Muscle of arm (tissue), 12 donors: Measurements from ENCODE around the gene NBAS. TPM values are rescaled to one million over a fixed set of nuclear protein-coding genes. Genes with fewer than 3 reads are reported as not detected.
"Not testable (repeated sequence)": the region's sequence is repeated elsewhere in the genome, so short reads cannot be mapped to it uniquely, and the experiment has no call there.

ENCODE experiments used
- DNase-seq: peaks from one replicate; pipeline ENCODE4 v3.0.0-alpha.2; 2013
- polyA plus RNA-seq, 12 donors: library from polyadenylated mRNA; unstranded; fragments of 120-200 nt; gene quantifications; one replicate each; pipeline ENCODE4 v1.2.1, GENCODE V29; 2013; ENCODE audit not compliant: insufficient read length in 12 of 12

NBAS gene
- polyA plus RNA-seq, 12 donors, result 22.7 to 41.9 (median 36.5) TPM; not detected in 1

DNA sequence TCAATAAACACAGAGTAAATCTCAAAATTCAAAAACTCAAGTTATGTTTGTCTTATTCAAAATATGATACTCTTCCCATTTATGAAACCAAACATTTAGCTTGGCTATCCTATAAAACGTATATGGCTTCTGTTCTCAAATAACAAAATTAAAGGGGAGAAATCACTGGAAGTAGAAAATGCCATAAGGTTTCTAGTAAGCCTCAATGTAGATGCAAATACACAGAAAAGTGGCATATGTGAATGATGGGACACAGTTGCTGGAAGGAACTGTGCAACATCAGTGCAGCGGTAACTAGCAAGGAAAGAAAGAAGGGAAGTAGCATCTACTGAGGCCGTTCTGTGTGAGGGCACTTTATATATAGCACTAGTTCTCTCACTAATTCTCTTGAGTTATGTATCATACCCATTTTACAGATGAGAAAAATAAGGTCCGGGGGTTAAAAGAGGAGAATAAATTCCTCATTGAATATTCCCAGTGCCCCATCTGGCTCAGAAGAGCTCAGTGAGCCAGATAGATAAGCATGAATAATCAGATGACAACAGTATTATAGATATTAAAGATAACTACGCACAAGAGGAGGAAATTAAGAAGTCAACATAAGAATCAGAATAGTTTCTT, 27.2 kb downstream of the NBAS start:
- no peak for DNase-seq

DNA sequence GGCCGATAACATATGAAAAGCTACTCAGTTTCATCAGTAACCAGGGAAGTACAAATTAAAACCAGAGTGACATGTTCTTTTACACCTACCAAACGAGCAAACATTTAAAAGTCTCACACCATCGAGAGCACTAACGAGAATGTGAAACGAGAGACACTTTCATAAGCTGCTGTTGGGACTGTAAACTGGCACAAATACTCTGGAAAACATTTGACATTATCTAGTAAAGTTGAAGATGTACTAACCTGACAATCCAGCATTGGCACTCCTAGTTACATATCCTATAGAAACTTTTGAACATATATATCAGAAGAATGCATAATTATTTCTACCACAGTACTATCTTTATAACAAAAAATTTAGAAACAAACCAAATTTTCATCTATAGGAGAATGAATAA, 28.1 kb downstream of the NBAS start:
- no peak for DNase-seq

DNA sequence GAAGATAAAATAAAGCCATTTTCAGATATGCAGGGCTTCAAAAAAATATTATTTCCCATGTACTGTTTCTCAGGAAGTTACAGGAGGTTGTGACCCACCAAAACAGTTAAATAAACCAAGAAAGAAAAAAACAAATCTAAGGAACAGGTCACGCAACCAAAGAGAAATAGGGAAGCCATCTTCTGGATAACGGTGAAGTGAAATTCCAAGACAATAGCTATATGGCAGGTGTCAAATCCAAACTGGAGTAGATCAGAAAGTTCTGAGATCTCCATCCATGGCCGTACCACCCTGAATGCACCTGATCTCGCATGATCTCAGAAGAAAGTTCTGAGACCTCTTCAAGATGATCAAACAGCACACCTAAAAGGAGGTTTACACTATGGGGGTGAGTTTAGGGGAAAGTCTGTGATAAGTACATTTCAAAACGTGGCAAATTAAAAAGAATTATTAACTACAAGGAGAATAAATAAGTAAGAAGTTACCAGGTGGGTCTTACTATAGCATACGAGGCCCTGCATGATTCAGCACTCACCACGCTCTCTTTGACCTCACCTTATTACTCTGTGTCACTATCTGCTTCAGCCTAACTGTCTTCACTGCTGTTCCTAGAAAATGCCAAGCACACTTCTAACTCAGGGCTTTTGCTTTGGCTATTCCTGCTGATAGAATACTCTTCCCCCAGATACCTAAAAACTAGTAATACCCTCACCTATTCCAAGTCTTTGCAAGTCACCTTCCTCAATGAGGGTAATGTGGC, 29.9 kb downstream of the NBAS start:
- DNase-seq, result no peak

- no peak for DNase-seq
These were observed 33.9 kb downstream of the NBAS start for GRCh38 chr2:15527074-15527739.

- DNase-seq, result no peak
These were observed 39.4 kb downstream of the NBAS start for GRCh38 chr2:15521641-15522181.

DNA sequence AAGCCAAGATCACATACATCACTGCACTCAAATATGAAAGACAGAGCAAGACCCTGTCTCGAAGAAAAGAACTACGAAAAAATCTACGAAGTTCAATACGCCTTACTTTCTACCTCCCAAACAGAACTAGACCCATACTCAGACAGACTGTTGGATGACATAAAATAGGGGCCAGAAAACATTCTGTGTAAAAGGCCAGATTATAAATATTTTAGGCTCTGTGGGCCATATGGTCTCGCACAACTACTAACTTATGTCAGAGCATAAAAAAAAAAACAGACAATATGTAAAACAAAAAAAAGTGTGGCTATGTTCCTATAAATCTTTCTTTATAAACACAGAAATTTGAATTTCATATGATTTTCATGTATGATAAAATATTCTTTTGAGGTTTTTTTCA, 40.8 kb downstream of the NBAS start:
- DNase-seq, result no peak

DNA sequence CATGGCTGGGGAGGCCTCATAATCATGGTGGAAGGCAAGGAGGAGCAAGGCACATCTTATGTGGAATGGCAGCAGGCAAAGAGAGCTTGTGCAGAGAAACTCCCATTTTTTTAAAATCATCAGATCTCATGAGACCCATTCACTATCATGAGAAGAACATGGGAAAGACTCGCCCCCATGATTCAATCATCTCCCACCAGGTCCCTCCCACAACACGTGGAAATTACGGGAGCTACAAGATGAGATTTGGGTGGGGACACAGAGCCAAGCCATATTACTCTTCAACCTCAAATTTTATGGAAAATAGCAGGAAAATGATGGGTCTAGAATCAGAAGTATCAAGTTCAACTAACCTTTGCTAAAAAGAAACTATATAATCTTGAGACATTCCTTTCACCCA, 42.4 kb downstream of the NBAS start:
- not testable (repeated sequence) for DNase-seq

DNA sequence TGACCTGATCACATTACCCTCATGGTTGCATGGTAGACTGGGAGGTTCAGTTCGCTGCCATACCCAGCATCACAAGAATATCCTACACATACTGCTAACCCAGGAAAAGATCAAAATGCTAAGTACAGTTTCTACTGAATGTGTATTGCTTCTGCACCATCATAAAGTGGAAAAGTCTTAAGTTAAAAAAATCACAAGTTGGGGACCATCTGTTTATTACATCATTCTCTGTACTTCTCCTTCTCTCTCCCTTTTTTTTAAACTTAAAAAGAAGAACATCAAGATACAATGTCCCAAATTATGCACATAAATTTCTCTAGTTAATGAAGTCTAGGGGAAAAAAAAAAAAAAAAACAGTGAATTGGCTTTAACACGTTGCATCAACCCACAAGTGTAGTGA, 43.3 kb downstream of the NBAS start:
- no peak for DNase-seq

DNA sequence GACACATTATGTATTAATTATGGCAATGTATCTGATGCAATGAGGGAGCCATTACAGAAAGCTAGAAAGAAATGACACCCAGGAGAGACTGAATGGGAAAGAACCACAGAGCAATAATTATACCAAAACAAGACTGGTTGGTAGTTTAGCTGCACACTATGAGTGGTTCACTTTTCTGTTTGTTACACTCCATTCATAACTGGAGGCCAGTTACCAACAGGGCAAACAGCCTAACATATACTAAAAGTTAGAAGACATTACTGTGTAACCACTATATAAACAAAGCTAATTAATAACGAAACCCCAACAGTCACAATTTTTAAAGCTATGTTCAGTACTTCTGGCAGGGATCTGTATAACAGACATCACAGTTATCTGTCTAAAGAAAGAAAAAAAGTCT, 49.4 kb downstream of the NBAS start:
- DNase-seq, result no peak

GRCh38 chr2:15510552-15510951, 50.6 kb downstream of the NBAS start:
- no peak for DNase-seq

DNA sequence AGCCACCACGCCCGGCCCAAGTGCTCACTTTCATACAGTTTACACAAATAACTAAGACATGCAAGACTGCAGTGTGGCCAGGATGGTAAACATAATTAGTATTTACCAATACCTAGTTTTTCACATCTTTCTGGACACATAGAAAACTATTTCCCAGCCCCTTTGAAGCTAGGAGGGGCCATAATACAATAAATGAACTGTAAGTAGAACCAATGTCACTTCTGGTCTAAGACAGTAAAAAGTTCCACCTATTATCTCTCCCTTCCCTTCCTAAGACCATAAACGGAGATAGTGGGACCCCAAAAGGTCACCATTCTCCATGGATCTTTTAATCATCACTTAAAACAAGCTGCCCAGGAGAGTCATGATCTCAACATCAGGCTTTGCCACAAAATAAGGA, 51.0 kb downstream of the NBAS start:
- DNase-seq, result no peak

- DNase-seq, result no peak
These were observed 53.4 kb downstream of the NBAS start for GRCh38 chr2:15507697-15508096.

DNA sequence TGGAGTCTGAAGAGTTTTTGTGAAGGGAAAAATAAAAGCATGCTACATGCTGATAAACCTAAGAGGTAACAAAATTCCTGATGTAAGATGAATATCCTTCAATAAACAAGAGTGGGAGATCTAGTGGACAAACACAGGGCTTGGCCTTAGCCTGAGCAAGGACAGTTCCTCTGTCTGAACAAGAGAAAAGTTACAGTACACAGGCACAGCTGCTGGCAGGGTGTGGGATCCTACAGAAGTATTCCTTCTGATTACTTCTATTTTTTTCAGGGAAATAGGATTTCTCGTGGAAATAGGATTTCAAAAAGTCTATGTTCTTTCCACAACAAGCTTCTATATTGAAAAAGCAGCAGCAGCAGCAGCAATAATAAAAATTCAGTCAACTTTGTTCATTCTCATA, 54.1 kb downstream of the NBAS start:
- DNase-seq, result no peak

DNA sequence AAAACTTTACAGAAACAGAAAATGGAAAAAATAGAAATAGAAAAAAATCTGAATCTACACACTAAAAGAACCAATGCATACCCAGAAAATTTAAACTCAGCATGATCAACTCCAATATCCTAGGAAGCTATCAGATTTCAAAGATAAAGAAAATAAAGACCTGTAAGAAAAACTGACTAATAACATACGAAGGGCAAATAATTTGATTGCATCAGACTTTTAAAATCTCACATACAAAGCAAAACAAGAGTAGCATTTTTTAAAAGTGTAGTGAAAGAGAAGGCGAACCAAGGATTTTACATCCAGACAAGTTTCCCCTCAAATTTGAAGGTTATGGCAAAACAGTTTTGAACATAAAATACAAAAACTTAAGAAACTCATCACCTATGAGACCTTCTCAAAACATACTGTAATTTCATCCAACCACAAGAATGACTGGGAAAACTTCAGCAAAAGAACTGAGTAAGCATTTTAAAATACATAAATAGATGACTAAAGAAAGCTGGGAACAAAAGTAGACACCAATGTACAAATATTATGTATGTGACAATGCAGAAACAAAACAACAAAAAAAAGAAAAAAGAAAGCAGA, 54.8 kb downstream of the NBAS start:
- DNase-seq, result no peak

- DNase-seq, result no peak
These were observed 56.1 kb downstream of the NBAS start for GRCh38 chr2:15504882-15505663.

GRCh38 chr2:15499251-15499650, 61.9 kb downstream of the NBAS start:
- DNase-seq, result not testable (repeated sequence)

- DNase-seq, result no peak
These were observed 62.6 kb downstream of the NBAS start for GRCh38 chr2:15498554-15498953.

- no peak for DNase-seq
These were observed 66.3 kb downstream of the NBAS start for GRCh38 chr2:15494877-15495276.

- DNase-seq, result no peak
These were observed 68.3 kb downstream of the NBAS start for GRCh38 chr2:15492773-15493325.

DNA sequence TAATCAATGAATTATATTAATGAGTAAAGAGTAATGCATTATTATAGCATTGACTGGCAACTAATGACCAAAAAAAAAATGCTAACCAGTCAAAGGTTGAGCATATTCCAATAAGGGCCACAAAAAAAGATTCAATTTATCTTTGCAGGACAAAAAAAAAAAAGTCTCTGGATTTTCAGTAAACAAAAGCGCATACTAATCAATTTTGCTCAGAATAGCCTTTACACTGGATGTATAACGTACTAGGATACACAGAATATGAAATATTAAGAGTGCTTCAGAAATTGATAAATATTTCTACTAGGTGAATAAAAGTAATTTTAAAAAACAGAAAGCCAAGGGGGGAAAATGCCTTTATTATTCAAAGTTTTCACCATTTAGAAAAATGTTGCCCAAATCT, 74.4 kb downstream of the NBAS start:
- DNase-seq, result no peak

DNA sequence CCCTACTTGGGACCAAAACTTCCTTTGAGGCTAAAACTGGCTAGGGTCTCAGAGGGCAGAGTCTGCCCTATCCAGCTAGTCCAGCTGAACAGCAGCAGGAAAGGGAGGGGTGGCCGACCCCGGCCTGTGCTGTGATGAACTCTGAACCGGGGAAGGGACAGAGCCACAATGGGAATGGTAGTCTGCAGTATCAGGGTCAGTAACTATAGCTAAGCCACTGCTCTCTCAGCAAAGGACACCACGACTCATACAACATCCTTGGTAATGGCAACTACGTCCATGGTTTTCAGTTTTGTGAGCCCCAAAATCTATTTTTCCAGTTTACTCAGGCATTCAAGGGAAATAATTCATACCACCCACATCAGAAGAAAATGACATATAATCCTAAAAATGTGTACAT, 75.2 kb downstream of the NBAS start:
- DNase-seq, result no peak
